ENCODE measurements around the gene RPS6KB2. TPM values are rescaled to one million over a fixed set of nuclear protein-coding genes. Genes with fewer than 3 reads are reported as not detected.

Gene RPS6KB2
- total and polyA plus RNA-seq, 9 of the 15 experiments (the other 6 are each of a cell fraction or from before 2014, with no cell fraction given), result 0.42 to 122 (median 82.6) TPM

DNA sequence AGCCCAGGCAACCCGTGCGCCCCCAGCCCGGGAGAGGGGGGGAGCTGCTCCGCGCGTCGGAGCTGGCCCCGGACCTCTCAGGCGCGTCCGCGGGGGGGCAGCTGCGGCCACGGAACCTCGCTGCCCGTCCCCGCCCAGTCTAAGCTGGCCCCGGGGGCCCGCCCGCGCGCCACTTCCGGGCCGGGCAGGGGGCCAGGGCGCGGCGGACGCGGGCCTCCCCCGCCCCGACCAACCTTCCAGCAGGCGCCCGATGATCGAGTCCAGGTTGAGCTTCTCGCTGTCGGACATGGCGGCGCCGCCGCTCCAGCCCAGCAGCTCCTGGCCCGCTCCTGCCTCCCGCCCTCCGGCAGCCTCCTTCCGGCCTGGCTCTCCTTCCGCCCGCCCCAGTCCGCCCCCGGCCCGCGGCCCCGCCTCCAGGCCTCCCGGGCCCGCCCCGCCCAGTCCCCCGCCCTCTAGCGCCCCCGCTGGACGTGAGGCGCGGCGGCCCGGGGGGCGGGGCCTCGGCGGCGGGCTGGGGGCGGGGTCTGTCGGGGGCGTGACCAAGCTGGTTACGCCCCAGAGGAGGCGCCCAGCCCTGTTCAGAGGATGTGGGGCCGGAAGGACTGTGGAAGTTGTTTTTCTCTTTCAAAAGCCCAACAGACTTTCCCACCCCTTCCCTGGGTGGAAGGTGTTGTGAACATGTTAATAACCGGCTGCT is 26.7 kb upstream of the RPS6KB2 start, which contains the start of gene PPP1CA (continued):
- peak; percentile 56; the same call in 1 of the 2 replicates for TF ChIP-seq ESRRA (IDR thresholded peaks at IDR 0.05; ENCODE audit: borderline replicate concordance, low read depth)
- TF ChIP-seq, protein P1, sequence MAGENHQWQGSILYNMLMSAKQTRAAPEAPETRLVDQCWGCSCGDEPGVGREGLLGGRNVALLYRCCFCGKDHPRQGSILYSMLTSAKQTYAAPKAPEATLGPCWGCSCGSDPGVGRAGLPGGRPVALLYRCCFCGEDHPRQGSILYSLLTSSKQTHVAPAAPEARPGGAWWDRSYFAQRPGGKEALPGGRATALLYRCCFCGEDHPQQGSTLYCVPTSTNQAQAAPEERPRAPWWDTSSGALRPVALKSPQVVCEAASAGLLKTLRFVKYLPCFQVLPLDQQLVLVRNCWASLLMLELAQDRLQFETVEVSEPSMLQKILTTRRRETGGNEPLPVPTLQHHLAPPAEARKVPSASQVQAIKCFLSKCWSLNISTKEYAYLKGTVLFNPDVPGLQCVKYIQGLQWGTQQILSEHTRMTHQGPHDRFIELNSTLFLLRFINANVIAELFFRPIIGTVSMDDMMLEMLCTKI (IDR thresholded peaks at IDR 0.05; ENCODE audit: partially characterized antibody), result no peak
- TF ChIP-seq XRCC3 (IDR thresholded peaks at IDR 0.05), result no peak
- TF ChIP-seq TOE1 (IDR thresholded peaks at IDR 0.05; ENCODE audit: borderline replicate concordance), result no peak
- TF ChIP-seq TOE1 (CRISPR knock-in tag; IDR thresholded peaks at IDR 0.05; ENCODE audit: borderline replicate concordance, low read depth), result no peak
- peak; percentile 71 for TF ChIP-seq CTBP1 (IDR thresholded peaks at IDR 0.05; ENCODE audit: borderline replicate concordance)
- peak; percentile 30; the same call in 1 of the 2 replicates for TF ChIP-seq E2F3 (CRISPR knock-in tag; IDR thresholded peaks at IDR 0.05)
- TF ChIP-seq SIN3B (IDR thresholded peaks at IDR 0.05; ENCODE audit: low read depth), result peak; percentile 71
- peak; percentile 96 for TF ChIP-seq ELF1 (tag; IDR thresholded peaks at IDR 0.05)
- TF ChIP-seq KHSRP (IDR thresholded peaks at IDR 0.05), result no peak
- TF ChIP-seq, protein P2, sequence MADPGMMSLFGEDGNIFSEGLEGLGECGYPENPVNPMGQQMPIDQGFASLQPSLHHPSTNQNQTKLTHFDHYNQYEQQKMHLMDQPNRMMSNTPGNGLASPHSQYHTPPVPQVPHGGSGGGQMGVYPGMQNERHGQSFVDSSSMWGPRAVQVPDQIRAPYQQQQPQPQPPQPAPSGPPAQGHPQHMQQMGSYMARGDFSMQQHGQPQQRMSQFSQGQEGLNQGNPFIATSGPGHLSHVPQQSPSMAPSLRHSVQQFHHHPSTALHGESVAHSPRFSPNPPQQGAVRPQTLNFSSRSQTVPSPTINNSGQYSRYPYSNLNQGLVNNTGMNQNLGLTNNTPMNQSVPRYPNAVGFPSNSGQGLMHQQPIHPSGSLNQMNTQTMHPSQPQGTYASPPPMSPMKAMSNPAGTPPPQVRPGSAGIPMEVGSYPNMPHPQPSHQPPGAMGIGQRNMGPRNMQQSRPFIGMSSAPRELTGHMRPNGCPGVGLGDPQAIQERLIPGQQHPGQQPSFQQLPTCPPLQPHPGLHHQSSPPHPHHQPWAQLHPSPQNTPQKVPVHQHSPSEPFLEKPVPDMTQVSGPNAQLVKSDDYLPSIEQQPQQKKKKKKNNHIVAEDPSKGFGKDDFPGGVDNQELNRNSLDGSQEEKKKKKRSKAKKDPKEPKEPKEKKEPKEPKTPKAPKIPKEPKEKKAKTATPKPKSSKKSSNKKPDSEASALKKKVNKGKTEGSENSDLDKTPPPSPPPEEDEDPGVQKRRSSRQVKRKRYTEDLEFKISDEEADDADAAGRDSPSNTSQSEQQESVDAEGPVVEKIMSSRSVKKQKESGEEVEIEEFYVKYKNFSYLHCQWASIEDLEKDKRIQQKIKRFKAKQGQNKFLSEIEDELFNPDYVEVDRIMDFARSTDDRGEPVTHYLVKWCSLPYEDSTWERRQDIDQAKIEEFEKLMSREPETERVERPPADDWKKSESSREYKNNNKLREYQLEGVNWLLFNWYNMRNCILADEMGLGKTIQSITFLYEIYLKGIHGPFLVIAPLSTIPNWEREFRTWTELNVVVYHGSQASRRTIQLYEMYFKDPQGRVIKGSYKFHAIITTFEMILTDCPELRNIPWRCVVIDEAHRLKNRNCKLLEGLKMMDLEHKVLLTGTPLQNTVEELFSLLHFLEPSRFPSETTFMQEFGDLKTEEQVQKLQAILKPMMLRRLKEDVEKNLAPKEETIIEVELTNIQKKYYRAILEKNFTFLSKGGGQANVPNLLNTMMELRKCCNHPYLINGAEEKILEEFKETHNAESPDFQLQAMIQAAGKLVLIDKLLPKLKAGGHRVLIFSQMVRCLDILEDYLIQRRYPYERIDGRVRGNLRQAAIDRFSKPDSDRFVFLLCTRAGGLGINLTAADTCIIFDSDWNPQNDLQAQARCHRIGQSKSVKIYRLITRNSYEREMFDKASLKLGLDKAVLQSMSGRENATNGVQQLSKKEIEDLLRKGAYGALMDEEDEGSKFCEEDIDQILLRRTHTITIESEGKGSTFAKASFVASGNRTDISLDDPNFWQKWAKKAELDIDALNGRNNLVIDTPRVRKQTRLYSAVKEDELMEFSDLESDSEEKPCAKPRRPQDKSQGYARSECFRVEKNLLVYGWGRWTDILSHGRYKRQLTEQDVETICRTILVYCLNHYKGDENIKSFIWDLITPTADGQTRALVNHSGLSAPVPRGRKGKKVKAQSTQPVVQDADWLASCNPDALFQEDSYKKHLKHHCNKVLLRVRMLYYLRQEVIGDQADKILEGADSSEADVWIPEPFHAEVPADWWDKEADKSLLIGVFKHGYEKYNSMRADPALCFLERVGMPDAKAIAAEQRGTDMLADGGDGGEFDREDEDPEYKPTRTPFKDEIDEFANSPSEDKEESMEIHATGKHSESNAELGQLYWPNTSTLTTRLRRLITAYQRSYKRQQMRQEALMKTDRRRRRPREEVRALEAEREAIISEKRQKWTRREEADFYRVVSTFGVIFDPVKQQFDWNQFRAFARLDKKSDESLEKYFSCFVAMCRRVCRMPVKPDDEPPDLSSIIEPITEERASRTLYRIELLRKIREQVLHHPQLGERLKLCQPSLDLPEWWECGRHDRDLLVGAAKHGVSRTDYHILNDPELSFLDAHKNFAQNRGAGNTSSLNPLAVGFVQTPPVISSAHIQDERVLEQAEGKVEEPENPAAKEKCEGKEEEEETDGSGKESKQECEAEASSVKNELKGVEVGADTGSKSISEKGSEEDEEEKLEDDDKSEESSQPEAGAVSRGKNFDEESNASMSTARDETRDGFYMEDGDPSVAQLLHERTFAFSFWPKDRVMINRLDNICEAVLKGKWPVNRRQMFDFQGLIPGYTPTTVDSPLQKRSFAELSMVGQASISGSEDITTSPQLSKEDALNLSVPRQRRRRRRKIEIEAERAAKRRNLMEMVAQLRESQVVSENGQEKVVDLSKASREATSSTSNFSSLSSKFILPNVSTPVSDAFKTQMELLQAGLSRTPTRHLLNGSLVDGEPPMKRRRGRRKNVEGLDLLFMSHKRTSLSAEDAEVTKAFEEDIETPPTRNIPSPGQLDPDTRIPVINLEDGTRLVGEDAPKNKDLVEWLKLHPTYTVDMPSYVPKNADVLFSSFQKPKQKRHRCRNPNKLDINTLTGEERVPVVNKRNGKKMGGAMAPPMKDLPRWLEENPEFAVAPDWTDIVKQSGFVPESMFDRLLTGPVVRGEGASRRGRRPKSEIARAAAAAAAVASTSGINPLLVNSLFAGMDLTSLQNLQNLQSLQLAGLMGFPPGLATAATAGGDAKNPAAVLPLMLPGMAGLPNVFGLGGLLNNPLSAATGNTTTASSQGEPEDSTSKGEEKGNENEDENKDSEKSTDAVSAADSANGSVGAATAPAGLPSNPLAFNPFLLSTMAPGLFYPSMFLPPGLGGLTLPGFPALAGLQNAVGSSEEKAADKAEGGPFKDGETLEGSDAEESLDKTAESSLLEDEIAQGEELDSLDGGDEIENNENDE (IDR thresholded peaks at IDR 0.05; ENCODE audit: low read depth, low read length), result no peak
- TF ChIP-seq, protein P3, sequence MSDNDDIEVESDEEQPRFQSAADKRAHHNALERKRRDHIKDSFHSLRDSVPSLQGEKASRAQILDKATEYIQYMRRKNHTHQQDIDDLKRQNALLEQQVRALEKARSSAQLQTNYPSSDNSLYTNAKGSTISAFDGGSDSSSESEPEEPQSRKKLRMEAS (CRISPR knock-in tag; IDR thresholded peaks at IDR 0.05), result no peak
- TF ChIP-seq CBFB (CRISPR knock-in tag; IDR thresholded peaks at IDR 0.05), result no peak

Data from K562 (cell line).